ENCODE data around the gene CACYBP.

The CACYBP gene, protein sequence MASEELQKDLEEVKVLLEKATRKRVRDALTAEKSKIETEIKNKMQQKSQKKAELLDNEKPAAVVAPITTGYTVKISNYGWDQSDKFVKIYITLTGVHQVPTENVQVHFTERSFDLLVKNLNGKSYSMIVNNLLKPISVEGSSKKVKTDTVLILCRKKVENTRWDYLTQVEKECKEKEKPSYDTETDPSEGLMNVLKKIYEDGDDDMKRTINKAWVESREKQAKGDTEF

DNA sequence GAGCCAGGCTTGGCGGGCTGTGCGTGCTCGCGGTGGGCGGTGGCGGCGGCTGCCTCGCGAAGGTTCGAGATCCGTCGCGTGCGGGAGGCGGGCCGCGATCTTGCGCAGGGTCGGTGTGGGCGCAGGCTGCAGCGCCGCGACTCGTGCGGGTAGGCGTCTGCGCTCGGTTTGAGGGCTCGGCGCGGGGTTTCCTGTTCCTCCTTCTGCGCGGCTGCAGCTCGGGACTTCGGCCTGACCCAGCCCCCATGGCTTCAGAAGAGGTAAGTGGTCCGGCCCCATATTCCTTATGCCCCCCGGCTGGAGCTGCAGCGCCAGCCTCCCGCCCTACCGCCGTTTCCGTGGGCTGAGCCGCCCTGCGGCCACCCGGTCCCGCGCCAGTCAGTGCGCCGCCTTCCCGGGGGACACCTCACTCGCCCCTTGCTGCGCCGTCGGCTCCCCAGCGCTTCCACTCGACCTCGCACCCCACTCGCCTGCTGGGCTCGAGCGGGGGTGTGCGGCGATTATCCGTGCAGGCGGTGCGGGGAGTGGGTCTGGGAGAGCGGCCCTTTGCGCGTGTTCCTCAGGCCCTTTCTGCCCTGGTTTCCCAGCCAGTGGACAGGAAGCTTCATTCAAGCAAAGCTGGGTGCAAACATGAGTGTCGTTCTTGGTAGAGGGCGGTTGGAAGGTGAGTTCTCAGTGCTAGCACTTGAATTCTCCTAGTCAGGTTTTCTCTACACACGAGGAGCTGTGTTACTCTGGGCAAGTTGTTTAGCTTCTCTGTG is at the start of gene CACYBP:
CACYBP (plus strand) TSS at position 12 of the 761 bp plus-strand sequence; CDS start at position 246, 234 bp downstream.
- H3K4me3 ChIP-seq (ENCODE audit: control insufficient read depth, low read depth, low read length) = peak within 1 kb of the TSS; percentile 89
- TF ChIP-seq, protein P1, sequence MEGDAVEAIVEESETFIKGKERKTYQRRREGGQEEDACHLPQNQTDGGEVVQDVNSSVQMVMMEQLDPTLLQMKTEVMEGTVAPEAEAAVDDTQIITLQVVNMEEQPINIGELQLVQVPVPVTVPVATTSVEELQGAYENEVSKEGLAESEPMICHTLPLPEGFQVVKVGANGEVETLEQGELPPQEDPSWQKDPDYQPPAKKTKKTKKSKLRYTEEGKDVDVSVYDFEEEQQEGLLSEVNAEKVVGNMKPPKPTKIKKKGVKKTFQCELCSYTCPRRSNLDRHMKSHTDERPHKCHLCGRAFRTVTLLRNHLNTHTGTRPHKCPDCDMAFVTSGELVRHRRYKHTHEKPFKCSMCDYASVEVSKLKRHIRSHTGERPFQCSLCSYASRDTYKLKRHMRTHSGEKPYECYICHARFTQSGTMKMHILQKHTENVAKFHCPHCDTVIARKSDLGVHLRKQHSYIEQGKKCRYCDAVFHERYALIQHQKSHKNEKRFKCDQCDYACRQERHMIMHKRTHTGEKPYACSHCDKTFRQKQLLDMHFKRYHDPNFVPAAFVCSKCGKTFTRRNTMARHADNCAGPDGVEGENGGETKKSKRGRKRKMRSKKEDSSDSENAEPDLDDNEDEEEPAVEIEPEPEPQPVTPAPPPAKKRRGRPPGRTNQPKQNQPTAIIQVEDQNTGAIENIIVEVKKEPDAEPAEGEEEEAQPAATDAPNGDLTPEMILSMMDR (conservative IDR thresholded peaks at IDR 0.05; ENCODE audit: control insufficient read depth, insufficient read depth, low read depth, low read length) = no peak
- DNase-seq (ENCODE audit: low read depth) = peak; percentile 30

GRCh38 chr1:174953285-174954072 is 46.3 kb upstream of the CACYBP start:
- TF ChIP-seq, protein P1 (conservative IDR thresholded peaks at IDR 0.05; ENCODE audit: control insufficient read depth, insufficient read depth, low read depth, low read length) = no peak
- no peak for DNase-seq (ENCODE audit: low read depth)

GRCh38 chr1:174954073-174954460 is 45.7 kb upstream of the CACYBP start:
- TF ChIP-seq, protein P1 (conservative IDR thresholded peaks at IDR 0.05; ENCODE audit: control insufficient read depth, insufficient read depth, low read depth, low read length) = no peak
- no peak overlapping the region for H3K4me3 ChIP-seq (ENCODE audit: control insufficient read depth, low read depth, low read length)
- no peak for DNase-seq (ENCODE audit: low read depth)

More at GRCh38 chr1:174953285-174954072, 46.3 kb upstream of the CACYBP start:
- H3K4me3 ChIP-seq (ENCODE audit: control insufficient read depth, low read depth, low read length) = no peak overlapping the region

- no peak for DNase-seq (ENCODE audit: low read depth)
- TF ChIP-seq, protein P1 (conservative IDR thresholded peaks at IDR 0.05; ENCODE audit: control insufficient read depth, insufficient read depth, low read depth, low read length) = no peak
- H3K4me3 ChIP-seq (ENCODE audit: control insufficient read depth, low read depth, low read length) = no peak overlapping the region
Observed at GRCh38 chr1:174954671-174955669, 44.8 kb upstream of the CACYBP start.

DNA sequence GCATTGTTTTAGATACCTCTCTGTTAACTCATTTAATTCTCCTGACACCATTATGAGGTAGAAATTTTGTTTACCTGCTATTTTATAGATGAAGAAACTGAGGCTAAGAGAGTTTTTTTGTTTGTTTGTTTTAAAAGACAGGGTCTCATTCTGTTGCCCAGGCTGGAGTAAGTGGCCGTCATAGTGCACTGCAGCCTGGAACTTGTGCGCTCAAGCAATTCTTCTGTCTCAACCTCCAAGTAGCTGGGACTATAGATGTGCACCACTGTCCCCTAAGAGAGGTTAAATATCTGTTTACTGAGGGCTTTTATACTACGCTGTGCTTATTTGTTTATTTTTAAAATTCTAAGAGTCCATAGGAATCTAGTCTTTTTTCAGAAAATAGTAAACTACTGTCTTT is 43.7 kb upstream of the CACYBP start:
- H3K4me3 ChIP-seq (ENCODE audit: control insufficient read depth, low read depth, low read length) = no peak overlapping the region
- DNase-seq (ENCODE audit: low read depth) = no peak
- TF ChIP-seq, protein P1 (conservative IDR thresholded peaks at IDR 0.05; ENCODE audit: control insufficient read depth, insufficient read depth, low read depth, low read length) = no peak

Measured in fibroblast of mammary gland (primary cell).